HepG2 (cell line): Measurements from ENCODE around the gene LSM14B. TPM values are rescaled to one million over a fixed set of nuclear protein-coding genes. Genes with fewer than 3 reads are reported as not detected.

Experiments used
- EEA1 ChIP-seq: sonication (generic); formaldehyde crosslinking; IDR thresholded peaks from 2 replicates; pipeline ENCODE4 v1.5.1; 2020; ENCODE audit warnings: mild to moderate bottlenecking, missing genetic modification reagents, borderline replicate concordance
- GATA4 ChIP-seq: sonication (generic); IDR thresholded peaks from 2 replicates; pipeline ENCODE4 v1.6.1; 2016; ENCODE audit warnings: antibody characterized with exemption, low read depth, borderline replicate concordance
- GLMP ChIP-seq: sonication (generic); formaldehyde crosslinking; IDR thresholded peaks from 2 replicates; pipeline ENCODE4 v1.9.0; 2021; ENCODE audit warnings: missing genetic modification reagents, mild to moderate bottlenecking, borderline replicate concordance
- JARID2 ChIP-seq: sonication (generic); formaldehyde crosslinking; IDR thresholded peaks from 2 replicates; pipeline ENCODE4 v1.8.1; 2023; ENCODE audit warnings: missing genetic modification reagents, inconsistent platforms; ENCODE audit not compliant: insufficient replicate concordance
- MLXIP ChIP-seq: sonication (generic); formaldehyde crosslinking; IDR thresholded peaks from 2 replicates; pipeline ENCODE4 v1.9.0; 2021; ENCODE audit warnings: missing genetic modification reagents, borderline replicate concordance
- MTF1 ChIP-seq: sonication (generic); formaldehyde crosslinking; IDR thresholded peaks from 2 replicates; pipeline ENCODE4 v1.5.0; 2020; ENCODE audit warnings: missing genetic modification reagents
- NCOA5 ChIP-seq: sonication (generic); formaldehyde crosslinking; IDR thresholded peaks from 2 replicates; pipeline ENCODE4 v1.4.0; 2020; ENCODE audit warnings: missing genetic modification reagents
- NFRKB ChIP-seq: fragments of 450-650 bp; IDR thresholded peaks from 2 replicates; pipeline ENCODE4 v1.6.1; 2017
- NFYB ChIP-seq: sonication (generic); formaldehyde crosslinking; IDR thresholded peaks from 2 replicates; pipeline ENCODE4 v1.4.0; 2020; ENCODE audit warnings: missing genetic modification reagents
- POLR2G ChIP-seq: fragments of 200-400 bp; formaldehyde crosslinking; IDR thresholded peaks from 2 replicates; pipeline ENCODE4 v1.6.1; 2018; ENCODE audit warnings: mild to moderate bottlenecking, low read depth, low read length, moderate library complexity
- PRPF4 ChIP-seq: fragments of 200-400 bp; formaldehyde crosslinking; IDR thresholded peaks from 2 replicates; pipeline ENCODE4 v1.6.1; 2016; ENCODE audit warnings: low read length, low read depth; ENCODE audit not compliant: poor library complexity, severe bottlenecking
- RARG ChIP-seq: sonication (generic); formaldehyde crosslinking; IDR thresholded peaks from 2 replicates; pipeline ENCODE4 v1.4.0; 2020; ENCODE audit warnings: low read depth, mild to moderate bottlenecking, missing genetic modification reagents
- RNF219 ChIP-seq: sonication (generic); formaldehyde crosslinking; IDR thresholded peaks from 2 replicates; pipeline ENCODE4 v1.5.0; 2020; ENCODE audit warnings: mild to moderate bottlenecking, missing genetic modification reagents
- SP4 ChIP-seq: sonication (generic); formaldehyde crosslinking; IDR thresholded peaks from 2 replicates; pipeline ENCODE4 v1.8.1; 2023; ENCODE audit warnings: mild to moderate bottlenecking, missing genetic modification reagents
- U2AF1 ChIP-seq: fragments of 200-400 bp; formaldehyde crosslinking; optimal IDR thresholded peaks from 2 replicates; pipeline ENCODE3; 2017; ENCODE audit warnings: mild to moderate bottlenecking, low read depth, low read length
- USF2 ChIP-seq, 2 experiments: sonication (generic) in 1 of 2; formaldehyde crosslinking in 1 of 2; IDR thresholded peaks; 2 replicates each; pipeline versions ENCODE4 v1.5.1 to v1.6.1; 2011 to 2020; ENCODE audit warnings: borderline replicate concordance in 1 of 2, low read depth in 1 of 2, low read length in 1 of 2, mild to moderate bottlenecking in 1 of 2, missing genetic modification reagents in 1 of 2, moderate library complexity in 1 of 2
- ZIK1 ChIP-seq: sonication (generic); formaldehyde crosslinking; IDR thresholded peaks from 2 replicates; pipeline ENCODE4 v1.5.0; 2020; ENCODE audit warnings: mild to moderate bottlenecking, low read depth, missing genetic modification reagents, borderline replicate concordance
- ZNF3 ChIP-seq: IDR thresholded peaks from 2 replicates; pipeline ENCODE4 v1.7.0; 2017; ENCODE audit warnings: inconsistent platforms
- ZNF7 ChIP-seq: IDR thresholded peaks from 2 replicates; pipeline ENCODE4 v1.6.1; 2016; ENCODE audit warnings: missing biosample characterization, missing genetic modification reagents
- ZNF775 ChIP-seq: sonication (generic); formaldehyde crosslinking; IDR thresholded peaks from 2 replicates; pipeline ENCODE4 v1.4.0; 2020; ENCODE audit warnings: missing genetic modification reagents, mild to moderate bottlenecking, moderate library complexity, borderline replicate concordance
- polyA plus RNA-seq, 8 experiments: library from polyadenylated mRNA; depleted of rRNA in 3 of 8; stranded (reverse) in 7 of 8; unstranded in 1 of 8; fragments of >200 nt; fragmentation: Illumina TruSeq in 4 of 8; extraction: Trizol in 4 of 8; gene quantifications; 2 replicates each; pipeline versions ENCODE4 v1.2.1 to v1.2.3, GENCODE V29; 2011 to 2016; ENCODE audit warnings: low read depth in 4 of 8, missing spikeins in 1 of 8, mixed read lengths in 1 of 8; ENCODE audit not compliant: insufficient read depth in 1 of 8
- total RNA-seq, 5 experiments: library from RNA; depleted of rRNA; stranded (reverse); fragments of >200 nt; fragmentation: Illumina TruSeq; extraction: Trizol; gene quantifications; 2 replicates each; pipeline ENCODE4 v1.2.3, GENCODE V29; 2016; ENCODE audit warnings: low read depth in 1 of 5

Gene LSM14B
- total and polyA plus RNA-seq, 2 of the 13 experiments (the other 11 are each of a cell fraction or from before 2014, with no cell fraction given): 43.3 to 79.2 TPM

- no peak for TF ChIP-seq USF2 (IDR thresholded peaks at IDR 0.05; ENCODE audit: low read depth, low read length)
- 0 out of 2 replicates have a peak, but pooled peaks have one; percentile 32 for TF ChIP-seq USF2 (CRISPR knock-in tag; IDR thresholded peaks at IDR 0.05; ENCODE audit: borderline replicate concordance)
- no peak for TF ChIP-seq MTF1
- TF ChIP-seq PRPF4: no peak
- peak; percentile 77 for TF ChIP-seq POLR2G
- peak; percentile 82; the same call in 1 of the 2 replicates for TF ChIP-seq RNF219 (CRISPR knock-in tag)
- 0 out of 2 replicates have a peak, but pooled peaks have one; percentile 42 for TF ChIP-seq MLXIP (CRISPR knock-in tag)
- TF ChIP-seq SP4 (CRISPR knock-in tag): no peak
- TF ChIP-seq ZIK1 (CRISPR knock-in tag): no peak
- no peak for TF ChIP-seq U2AF1
- no peak; the same call in 1 of the 2 replicates for TF ChIP-seq ZNF775 (CRISPR knock-in tag)
- 0 out of 2 replicates have a peak, but pooled peaks have one; percentile 9 for TF ChIP-seq NFYB (CRISPR knock-in tag)
- no peak for TF ChIP-seq ZNF3 (CRISPR knock-in tag)
- peak; percentile 94 for TF ChIP-seq JARID2
- no peak for TF ChIP-seq EEA1 (CRISPR knock-in tag)
- no peak for TF ChIP-seq GLMP (CRISPR knock-in tag)
- TF ChIP-seq ZNF7 (CRISPR knock-in tag): peak; percentile 41; the same call in 1 of the 2 replicates
- 0 out of 2 replicates have a peak, but pooled peaks have one; percentile 34 for TF ChIP-seq RARG
- no peak for TF ChIP-seq NCOA5
- peak; percentile 50; the same call in 1 of the 2 replicates for TF ChIP-seq GATA4
- TF ChIP-seq NFRKB: no peak
These were observed 1.1 kb upstream of the LSM14B start (continued) for GRCh38 chr20:62120990-62121775.
